ENCODE results near the gene RBM28.

DNA sequence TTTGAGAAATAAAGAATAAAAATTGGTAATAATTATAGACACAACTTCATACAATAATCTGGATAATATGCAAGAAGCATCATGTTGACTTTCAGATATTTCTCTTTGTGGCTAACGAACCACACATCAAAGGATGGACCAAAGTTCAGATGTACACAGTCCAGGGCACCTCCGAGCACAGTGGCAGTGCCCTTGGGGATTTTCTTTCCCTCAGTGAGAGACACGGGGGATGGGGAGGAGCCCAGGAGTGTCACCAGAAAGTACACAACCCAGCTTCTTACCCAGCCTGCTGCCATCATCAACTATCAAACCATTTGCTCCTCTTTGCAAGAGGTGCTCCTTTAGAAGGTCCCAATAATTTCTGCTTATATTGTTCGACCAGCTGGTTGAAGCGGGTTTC is 33.2 kb downstream of the RBM28 start:
- TF ChIP-seq CTCF (conservative IDR thresholded peaks at IDR 0.05; ENCODE audit: low read depth, low read length) (no peak), EZH2 (IDR thresholded peaks at IDR 0.05; ENCODE audit: borderline replicate concordance, low read depth, low read length, poor library complexity, severe bottlenecking) (no peak)

All from A673 (cell line).